Erythroblast (primary cell): ENCODE measurements around the gene ADAM12.

Source experiments
- GATA1 ChIP-seq: IDR thresholded peaks from 2 replicates; pipeline ENCODE4 v1.6.1; 2011; ENCODE audit warnings: low read depth, mild to moderate bottlenecking, control low read depth, low read length, moderate library complexity
- POLR2A ChIP-seq: IDR thresholded peaks from 2 replicates; pipeline ENCODE4 v1.6.1; 2011; ENCODE audit warnings: mild to moderate bottlenecking, low read length

GRCh38 chr10:126179637-126180036, 208.6 kb downstream of the ADAM12 start:
- TF ChIP-seq POLR2A (no peak), GATA1 (no peak)
